Measurements from ENCODE around the gene C10orf105.

Gene C10orf105

DNA sequence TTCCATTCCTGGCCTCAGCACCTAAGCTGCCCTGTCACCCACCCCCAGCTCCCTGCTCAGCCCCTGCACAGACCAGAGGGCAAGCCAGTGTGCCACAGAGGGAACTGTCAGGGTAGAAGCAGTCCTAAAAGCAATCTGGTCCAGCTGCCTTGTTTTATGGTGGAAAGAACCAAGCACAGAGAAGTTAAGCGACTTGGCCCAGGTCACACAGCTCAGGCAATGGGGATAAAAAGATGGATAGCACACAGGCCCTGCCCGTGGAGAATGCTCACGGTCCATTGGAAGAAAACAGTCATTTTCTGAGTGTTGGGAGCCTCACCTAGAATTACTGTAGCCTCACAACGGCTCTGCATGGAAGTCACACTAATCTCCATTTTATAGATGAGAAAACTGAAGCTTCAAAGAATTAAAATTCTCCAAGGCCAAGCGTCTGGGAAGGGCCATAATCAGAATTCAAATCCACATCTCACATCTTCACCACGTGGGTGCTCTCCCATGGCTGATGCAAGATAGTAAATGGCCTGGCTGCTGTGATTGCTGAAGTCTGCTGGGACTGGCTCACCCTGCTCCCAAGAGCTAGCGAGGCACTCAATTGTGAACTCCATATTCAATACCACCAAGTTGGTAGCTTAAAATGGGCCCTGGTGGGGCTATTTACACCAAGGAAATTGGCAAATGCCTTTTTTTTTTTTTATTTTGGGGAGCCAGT lies 26.8 kb downstream of the C10orf105 start:
- no peak overlapping the region for H3K4me3 ChIP-seq
- no peak for DNase-seq (ENCODE audit: low spot score)
- TF ChIP-seq, protein P1, sequence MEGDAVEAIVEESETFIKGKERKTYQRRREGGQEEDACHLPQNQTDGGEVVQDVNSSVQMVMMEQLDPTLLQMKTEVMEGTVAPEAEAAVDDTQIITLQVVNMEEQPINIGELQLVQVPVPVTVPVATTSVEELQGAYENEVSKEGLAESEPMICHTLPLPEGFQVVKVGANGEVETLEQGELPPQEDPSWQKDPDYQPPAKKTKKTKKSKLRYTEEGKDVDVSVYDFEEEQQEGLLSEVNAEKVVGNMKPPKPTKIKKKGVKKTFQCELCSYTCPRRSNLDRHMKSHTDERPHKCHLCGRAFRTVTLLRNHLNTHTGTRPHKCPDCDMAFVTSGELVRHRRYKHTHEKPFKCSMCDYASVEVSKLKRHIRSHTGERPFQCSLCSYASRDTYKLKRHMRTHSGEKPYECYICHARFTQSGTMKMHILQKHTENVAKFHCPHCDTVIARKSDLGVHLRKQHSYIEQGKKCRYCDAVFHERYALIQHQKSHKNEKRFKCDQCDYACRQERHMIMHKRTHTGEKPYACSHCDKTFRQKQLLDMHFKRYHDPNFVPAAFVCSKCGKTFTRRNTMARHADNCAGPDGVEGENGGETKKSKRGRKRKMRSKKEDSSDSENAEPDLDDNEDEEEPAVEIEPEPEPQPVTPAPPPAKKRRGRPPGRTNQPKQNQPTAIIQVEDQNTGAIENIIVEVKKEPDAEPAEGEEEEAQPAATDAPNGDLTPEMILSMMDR (IDR thresholded peaks at IDR 0.05): no peak
- no peak overlapping the region for H3K27ac ChIP-seq

DNA sequence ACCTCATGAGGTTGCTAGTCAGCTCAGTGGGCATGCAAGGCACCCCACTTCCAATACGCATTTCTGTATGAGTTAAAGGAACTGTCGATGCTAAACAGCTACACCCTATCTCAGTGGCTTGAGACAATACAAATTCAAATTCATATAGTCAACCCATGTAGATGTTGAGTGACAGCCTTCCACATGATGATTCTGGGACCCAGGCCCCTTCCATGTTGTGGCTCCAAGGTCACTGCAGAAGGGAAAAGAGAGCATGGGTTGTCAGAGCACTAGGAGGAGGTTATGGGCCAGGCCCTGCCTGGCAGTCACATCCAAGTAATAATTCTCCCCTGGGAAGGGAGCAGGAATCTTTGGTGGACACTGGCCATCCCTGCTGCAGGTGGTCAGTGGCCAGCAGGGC lies 28.2 kb downstream of the C10orf105 start:
- H3K4me3 ChIP-seq: no peak overlapping the region
- TF ChIP-seq, protein P1 (IDR thresholded peaks at IDR 0.05): no peak
- no peak overlapping the region for H3K27ac ChIP-seq
- no peak for DNase-seq (ENCODE audit: low spot score)

DNA sequence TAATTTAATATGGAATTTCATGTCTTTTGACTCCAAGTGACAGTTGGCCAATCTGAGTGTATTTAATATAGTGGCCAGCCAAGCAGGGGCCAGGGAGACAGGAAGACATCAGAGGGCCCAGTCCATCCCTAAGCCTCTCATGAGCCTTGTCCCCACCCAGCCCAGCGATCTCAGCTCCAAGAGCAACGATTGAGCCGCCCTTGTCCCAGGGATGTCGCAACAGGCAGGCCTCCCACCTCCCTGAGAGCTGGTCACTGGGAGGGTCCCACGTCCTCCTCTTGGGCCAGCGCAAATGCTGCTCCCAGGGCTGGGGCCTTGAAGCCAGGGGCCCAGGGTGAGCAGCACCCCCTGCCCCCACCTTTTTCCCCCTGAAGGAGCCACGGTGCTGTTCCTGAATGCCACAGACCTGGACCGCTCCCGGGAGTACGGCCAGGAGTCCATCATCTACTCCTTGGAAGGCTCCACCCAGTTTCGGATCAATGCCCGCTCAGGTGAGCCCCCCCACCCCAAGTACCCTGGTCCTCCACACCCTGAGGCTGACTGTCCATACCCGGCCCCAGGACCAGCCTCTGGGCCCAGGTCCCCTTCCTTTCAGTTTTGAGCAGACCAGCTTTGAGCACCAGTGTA lies 29.4 kb downstream of the C10orf105 start:
- no peak for DNase-seq (ENCODE audit: low spot score)
- no peak overlapping the region for H3K27ac ChIP-seq

DNA sequence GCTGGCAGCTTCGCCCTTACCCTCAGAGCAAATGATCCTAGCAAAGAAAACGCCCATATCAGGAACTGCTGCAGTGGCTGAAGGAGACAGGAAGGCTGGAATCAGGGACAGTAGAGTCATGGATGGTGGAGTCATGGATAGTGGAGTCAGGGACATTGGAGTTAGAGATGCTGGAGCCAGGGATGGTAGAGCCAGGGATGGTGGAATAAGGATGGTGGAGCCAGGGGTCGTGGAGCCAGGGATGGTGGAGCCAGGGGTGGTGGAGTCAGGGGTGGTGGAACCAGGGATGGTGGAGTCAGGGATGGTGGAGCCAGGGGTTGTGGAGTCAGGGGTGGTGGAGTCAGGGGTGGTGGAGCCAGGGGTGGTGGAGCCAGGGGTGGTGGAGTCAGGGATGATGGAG lies 31.3 kb downstream of the C10orf105 start:
- no peak for DNase-seq (ENCODE audit: low spot score)
- no peak overlapping the region for H3K27ac ChIP-seq
- TF ChIP-seq, protein P1 (IDR thresholded peaks at IDR 0.05): no peak
- H3K4me3 ChIP-seq: no peak overlapping the region

More for the DNA sequence above, 29.4 kb downstream of the C10orf105 start:
- TF ChIP-seq, protein P1 (IDR thresholded peaks at IDR 0.05): no peak
- H3K4me3 ChIP-seq: no peak overlapping the region

DNA sequence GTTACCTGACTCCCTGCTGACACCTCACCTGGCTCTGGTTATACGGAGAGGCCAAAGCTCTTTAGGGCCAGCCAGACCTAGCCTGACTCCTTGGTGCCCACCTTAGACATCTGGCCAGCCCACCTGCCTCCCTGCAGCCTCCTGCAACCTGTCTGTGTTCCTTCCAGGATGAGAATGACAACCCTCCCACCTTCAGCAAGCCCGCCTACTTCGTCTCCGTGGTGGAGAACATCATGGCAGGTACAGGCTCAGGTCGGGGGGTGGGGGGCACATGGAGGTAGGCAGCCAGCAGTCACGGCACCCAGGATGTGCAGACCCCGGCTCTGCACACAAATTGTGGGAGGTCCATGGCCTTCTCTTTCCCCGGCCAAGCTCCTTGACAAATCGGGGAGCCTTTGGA lies 32.1 kb downstream of the C10orf105 start:
- TF ChIP-seq, protein P1 (IDR thresholded peaks at IDR 0.05): no peak

DNA sequence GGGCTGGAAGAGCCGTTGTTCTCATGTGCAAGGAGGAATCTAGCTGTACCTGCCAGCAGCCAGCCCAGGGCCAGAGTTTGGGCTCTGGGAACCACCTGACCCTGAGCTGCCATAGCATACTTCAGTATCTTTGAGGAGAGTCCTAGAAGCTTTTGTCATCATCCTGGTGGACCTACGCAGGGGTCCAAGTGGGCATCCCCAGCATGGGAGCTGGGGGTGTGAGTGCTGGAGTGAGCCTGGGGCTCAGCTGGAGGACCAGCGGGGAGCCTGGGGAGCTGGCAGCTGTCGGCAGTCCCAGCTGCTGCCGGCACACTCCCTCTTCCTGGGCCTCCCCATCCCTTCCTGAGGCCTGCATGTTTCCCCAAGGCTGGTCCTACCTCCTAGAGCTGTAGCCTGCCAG lies 32.5 kb downstream of the C10orf105 start:
- no peak for DNase-seq (ENCODE audit: low spot score)
- TF ChIP-seq, protein P1 (IDR thresholded peaks at IDR 0.05): no peak
- H3K27ac ChIP-seq: no peak overlapping the region
- no peak overlapping the region for H3K4me3 ChIP-seq

More for the DNA sequence above, 32.1 kb downstream of the C10orf105 start:
- no peak overlapping the region for H3K4me3 ChIP-seq
- H3K27ac ChIP-seq: no peak overlapping the region
- DNase-seq (ENCODE audit: low spot score): no peak

All from coronary artery (tissue), 2 donors.